ENCODE results near the gene ANKRD55. TPM values are rescaled to one million over a fixed set of nuclear protein-coding genes. Genes with fewer than 3 reads are reported as not detected.
"Not testable (repeated sequence)": the region's sequence is repeated elsewhere in the genome, so short reads cannot be mapped to it uniquely, and the experiment has no call there.

ANKRD55 gene
- total RNA-seq, 1 donor from 2014 or later = not detected

DNA sequence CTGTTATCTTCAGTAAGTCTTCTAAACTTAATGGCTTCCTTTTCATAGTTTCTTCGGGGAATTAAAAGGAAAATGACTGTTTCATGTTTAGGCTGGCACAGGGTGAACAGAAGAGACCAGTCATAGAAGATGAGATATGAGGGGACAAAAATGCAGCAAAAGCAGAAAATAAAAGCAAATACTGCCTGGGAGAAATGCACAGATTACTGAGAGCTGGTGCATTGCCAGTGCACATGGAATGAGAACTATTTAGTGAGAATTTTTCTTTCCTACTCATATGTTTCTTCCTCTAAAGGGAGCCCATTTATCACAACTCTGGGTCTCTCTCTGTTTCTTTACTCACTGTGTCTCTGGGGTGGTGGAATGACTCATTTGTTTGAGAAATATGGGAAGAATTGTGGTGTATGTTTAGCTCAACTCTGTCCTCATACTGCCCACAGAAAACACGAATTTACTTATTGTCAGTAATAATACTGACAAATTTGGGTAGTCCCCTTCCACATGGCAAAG, 25.9 kb upstream of the ANKRD55 start:
- DNase-seq (ENCODE audit: low spot score in 2 of 2) = no peak
- Histone ChIP-seq H3K36me3 (no peaks in the 10 kb centered on the region), H3K4me3 (peak overlapping the region; percentile 12 to 43), H3K4me1 (peaks cover 0 to 10% of the 10 kb centered on the region in 2 donors), H3K27ac (peak overlapping the region; percentile 10 to 56), H3K9me3 (no peaks in the 10 kb centered on the region), H3K27me3 (no peaks in the 10 kb centered on the region)
- TF ChIP-seq, protein P1, sequence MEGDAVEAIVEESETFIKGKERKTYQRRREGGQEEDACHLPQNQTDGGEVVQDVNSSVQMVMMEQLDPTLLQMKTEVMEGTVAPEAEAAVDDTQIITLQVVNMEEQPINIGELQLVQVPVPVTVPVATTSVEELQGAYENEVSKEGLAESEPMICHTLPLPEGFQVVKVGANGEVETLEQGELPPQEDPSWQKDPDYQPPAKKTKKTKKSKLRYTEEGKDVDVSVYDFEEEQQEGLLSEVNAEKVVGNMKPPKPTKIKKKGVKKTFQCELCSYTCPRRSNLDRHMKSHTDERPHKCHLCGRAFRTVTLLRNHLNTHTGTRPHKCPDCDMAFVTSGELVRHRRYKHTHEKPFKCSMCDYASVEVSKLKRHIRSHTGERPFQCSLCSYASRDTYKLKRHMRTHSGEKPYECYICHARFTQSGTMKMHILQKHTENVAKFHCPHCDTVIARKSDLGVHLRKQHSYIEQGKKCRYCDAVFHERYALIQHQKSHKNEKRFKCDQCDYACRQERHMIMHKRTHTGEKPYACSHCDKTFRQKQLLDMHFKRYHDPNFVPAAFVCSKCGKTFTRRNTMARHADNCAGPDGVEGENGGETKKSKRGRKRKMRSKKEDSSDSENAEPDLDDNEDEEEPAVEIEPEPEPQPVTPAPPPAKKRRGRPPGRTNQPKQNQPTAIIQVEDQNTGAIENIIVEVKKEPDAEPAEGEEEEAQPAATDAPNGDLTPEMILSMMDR (IDR thresholded peaks at IDR 0.05) = no peak
- intact Hi-C loops (cut with DNase I) = no loop called here

DNA sequence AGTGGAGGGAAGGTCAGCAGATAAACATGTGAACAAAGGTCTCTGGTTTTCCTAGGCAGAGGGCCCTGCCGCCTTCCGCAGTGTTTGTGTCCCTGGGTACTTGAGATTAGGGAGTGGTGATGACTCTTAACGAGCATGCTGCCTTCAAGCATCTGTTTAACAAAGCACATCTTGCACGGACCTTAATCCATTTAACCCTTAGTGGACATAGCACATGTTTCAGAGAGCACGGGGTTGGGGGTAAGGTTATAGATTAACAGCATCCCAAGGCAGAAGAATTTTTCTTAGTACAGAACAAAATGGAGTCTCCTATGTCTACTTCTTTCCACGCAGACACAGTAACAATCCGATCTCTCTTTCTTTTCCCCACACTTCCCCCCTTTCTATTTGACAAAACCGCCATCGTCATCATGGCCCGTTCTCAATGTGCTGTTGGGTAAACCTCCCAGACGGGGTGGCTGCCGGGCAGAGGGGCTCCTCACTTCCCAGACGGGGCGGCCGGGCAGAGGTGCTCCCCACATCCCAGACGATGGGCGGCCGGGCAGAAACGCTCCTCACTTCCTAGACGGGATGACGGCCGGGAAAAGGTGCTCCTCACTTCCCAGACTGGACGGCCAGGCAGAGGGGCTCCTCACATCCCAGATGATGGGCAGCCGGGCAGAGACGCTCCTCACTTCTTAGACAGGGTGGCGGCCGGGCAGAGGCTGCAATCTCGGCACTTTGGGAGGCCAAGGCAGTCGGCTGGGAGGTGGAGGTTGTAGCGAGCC, 24.8 kb upstream of the ANKRD55 start:
- H3K27me3 ChIP-seq; H3K4me3 ChIP-seq; intact Hi-C loops (cut with DNase I); DNase-seq (ENCODE audit: low spot score in 2 of 2); H3K36me3 ChIP-seq; H3K9me3 ChIP-seq: not testable (repeated sequence)
- Histone ChIP-seq H3K4me1 (peaks cover 0 to 10% of the 10 kb centered on the region in 2 donors), H3K27ac (peak overlapping the region in 1 of 2 donors; percentile 56)

DNA sequence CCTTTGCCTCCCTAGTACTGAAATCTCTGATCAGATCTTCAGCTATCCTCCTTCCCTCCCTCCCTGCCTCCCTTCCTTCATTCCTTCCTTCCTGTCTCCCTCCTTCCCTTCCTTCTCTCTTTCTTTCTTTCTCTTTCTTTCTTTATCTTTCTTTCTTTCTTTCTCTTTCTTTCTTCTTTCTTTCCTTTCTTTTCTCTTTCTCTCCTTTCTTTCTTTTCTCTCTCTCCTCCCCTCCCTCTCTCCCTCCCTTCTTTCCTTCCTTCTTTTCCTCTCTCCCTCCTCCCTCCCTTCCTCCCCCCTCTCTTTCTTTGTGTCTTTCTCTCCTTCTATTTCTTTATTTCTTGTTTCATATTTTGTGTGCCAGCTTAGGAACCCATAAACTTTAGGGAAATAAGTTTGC, 23.9 kb upstream of the ANKRD55 start:
- Histone ChIP-seq H3K9me3 (no peaks in the 10 kb centered on the region), H3K27ac (no peak overlapping the region), H3K4me3 (no peak overlapping the region), H3K27me3 (no peaks in the 10 kb centered on the region), H3K36me3 (no peaks in the 10 kb centered on the region), H3K4me1 (peaks cover 0 to 10% of the 10 kb centered on the region in 2 donors)
- DNase-seq (ENCODE audit: low spot score in 2 of 2) = no peak
- intact Hi-C loops (cut with DNase I) = no loop called here
- TF ChIP-seq, protein P1 (IDR thresholded peaks at IDR 0.05) = no peak

DNA sequence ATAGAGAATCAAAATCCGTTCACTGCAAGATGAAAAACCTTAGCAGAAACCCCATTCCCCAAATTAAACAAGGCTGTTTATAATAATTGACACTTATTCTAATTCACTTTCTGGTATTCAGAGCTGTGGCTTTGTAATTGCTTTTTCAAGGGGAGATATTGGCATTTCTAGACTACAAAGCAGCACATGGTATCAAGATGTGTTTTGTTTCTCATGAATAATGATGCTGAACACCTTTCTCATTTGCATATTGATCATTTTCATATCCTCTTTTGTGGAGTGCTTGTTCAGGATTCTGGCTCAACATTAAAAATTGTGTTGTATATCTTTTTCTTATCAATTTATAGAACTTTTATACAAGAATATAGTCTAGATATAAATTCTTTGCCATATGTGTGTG, 22.4 kb upstream of the ANKRD55 start:
- no peaks in the 10 kb centered on the region for H3K27me3 ChIP-seq
- DNase-seq (ENCODE audit: low spot score in 2 of 2) = no peak
- no peaks in the 10 kb centered on the region for H3K36me3 ChIP-seq
- no peak overlapping the region for H3K4me3 ChIP-seq
- intact Hi-C loops (cut with DNase I) = no loop called here
- no peaks in the 10 kb centered on the region for H3K9me3 ChIP-seq
- no peak overlapping the region for H3K27ac ChIP-seq
- H3K4me1 ChIP-seq = peaks cover 0 to 10% of the 10 kb centered on the region in 2 donors
- TF ChIP-seq, protein P1 (IDR thresholded peaks at IDR 0.05) = no peak

DNA sequence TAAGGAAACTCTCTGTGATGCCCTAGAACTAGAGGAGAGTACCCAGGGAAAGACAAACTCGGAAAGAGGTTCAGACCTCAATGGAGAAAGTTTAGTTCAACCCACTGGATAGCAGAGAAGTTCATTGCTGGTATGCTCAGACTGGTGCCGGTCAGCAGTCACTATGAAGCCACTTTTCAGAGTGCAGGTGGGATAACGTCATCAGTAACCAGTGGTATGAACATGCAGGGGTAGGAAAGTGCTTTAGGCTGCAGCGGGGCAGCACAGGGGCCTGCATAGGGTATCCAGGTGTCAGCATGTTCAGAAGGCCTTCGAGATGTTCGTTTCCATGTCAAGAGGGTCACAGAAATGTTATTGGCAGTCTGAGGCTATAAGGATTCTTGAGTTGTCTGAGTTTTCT, 20.8 kb upstream of the ANKRD55 start:
- intact Hi-C loops (cut with DNase I) = no loop called here

DNA sequence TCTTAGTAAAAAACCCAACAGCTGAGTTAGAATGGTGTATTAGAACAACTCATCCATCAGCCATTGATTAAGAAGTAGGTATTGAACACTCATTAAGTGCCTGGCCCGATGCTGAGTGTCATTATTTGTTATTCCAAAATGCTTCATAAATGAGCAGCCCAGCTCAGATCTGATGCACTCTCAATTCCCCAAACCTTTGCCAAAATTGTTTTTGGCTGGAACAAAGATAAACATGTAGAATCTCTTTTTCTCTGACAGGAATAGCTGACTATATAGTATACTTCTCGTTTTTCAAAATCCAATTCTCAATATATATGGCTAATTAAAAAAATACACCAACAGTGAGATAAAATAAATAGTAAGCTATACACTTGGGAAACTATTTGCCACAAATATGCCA, 20.0 kb upstream of the ANKRD55 start:
- Histone ChIP-seq H3K36me3 (no peaks in the 10 kb centered on the region), H3K27ac (no peak overlapping the region), H3K9me3 (no peaks in the 10 kb centered on the region), H3K4me1 (no peaks in the 10 kb centered on the region), H3K27me3 (no peaks in the 10 kb centered on the region), H3K4me3 (no peak overlapping the region)
- TF ChIP-seq, protein P1 (IDR thresholded peaks at IDR 0.05) = no peak
- intact Hi-C loops (cut with DNase I) = no loop called here
- DNase-seq (ENCODE audit: low spot score in 2 of 2) = no peak

More for the DNA sequence above, 20.8 kb upstream of the ANKRD55 start:
- Histone ChIP-seq H3K36me3 (no peaks in the 10 kb centered on the region), H3K9me3 (no peaks in the 10 kb centered on the region), H3K27me3 (no peaks in the 10 kb centered on the region), H3K4me1 (peaks cover 0 to 3% of the 10 kb centered on the region in 2 donors), H3K27ac (no peak overlapping the region), H3K4me3 (no peak overlapping the region)
- TF ChIP-seq, protein P1 (IDR thresholded peaks at IDR 0.05) = no peak
- DNase-seq (ENCODE audit: low spot score in 2 of 2) = no peak

Measured in ascending aorta (tissue), 2 donors.